Spleen (tissue), 7 donors: ENCODE results near the gene DPH2.

Source experiments
- CTCF ChIP-seq, 11 experiments: fragments of 200-600 bp in 7 of 11; fragments of 450-650 bp in 4 of 11; sonication (generic) in 4 of 11; IDR thresholded peaks in 8 of 11; conservative IDR thresholded peaks in 3 of 11; 1 replicate in 7 of 11; 2 replicates in 4 of 11; pipeline versions ENCODE4 v1.4.0 to v1.8.0; 2016 to 2021; ENCODE audit warnings: antibody characterized with exemption in 11 of 11, inconsistent platforms in 4 of 11, mild to moderate bottlenecking in 1 of 11
- POLR2A ChIP-seq, 3 donors: fragments of 450-650 bp; IDR thresholded peaks; one replicate each; pipeline ENCODE4 v1.5.1; 2017; ENCODE audit warnings: antibody characterized with exemption in 3 of 3, mild to moderate bottlenecking in 1 of 3
- POLR2AphosphoS5 ChIP-seq, 3 donors: sonication (generic); formaldehyde crosslinking; IDR thresholded peaks; one replicate each; pipeline ENCODE4 v1.5.1; 2017; ENCODE audit warnings: antibody characterized with exemption in 3 of 3
- donor health status: DM: no; HTN: no; CAD: no; lungs with moderate emphysema.
- donor health status: DM: no; HTN: no; CAD: no.
- donor health status: DM: no; HTN: no; CAD: no.

- TF ChIP-seq CTCF (IDR thresholded peaks at IDR 0.05 in 8 of 11, conservative IDR thresholded peaks at IDR 0.05 in 3 of 11), result no peak
- no peak for TF ChIP-seq POLR2A (IDR thresholded peaks at IDR 0.05)
- no peak for TF ChIP-seq POLR2AphosphoS5 (IDR thresholded peaks at IDR 0.05)
Measured at GRCh38 chr1:43971336-43971980, 1.6 kb downstream of the DPH2 start.
